Activated CD4-positive, alpha-beta T cell treated with anti-CD3 and anti-CD28 coated beads for 24 hours (primary cell): ENCODE results near the gene HRG.
"Not testable (repeated sequence)": the region's sequence is repeated elsewhere in the genome, so short reads cannot be mapped to it uniquely, and the experiment has no call there.

Experiments used
- DNase-seq, 2 donors: peaks; one replicate each; pipeline ENCODE4 v3.0.0-alpha.2; 2020; ENCODE audit warnings: low read depth in 2 of 2

Gene HRG

GRCh38 chr3:186680869-186681268, 15.1 kb downstream of the HRG start:
- no peak for DNase-seq

- DNase-seq, result no peak
Measured at GRCh38 chr3:186682812-186683211, 17.0 kb downstream of the HRG start.

GRCh38 chr3:186683979-186684378, 18.2 kb downstream of the HRG start:
- DNase-seq, result no peak

- DNase-seq, result not testable (repeated sequence)
Measured at GRCh38 chr3:186686475-186686874, 20.7 kb downstream of the HRG start.

GRCh38 chr3:186687120-186687651, 21.4 kb downstream of the HRG start:
- no peak for DNase-seq

- not testable (repeated sequence) for DNase-seq
Measured at GRCh38 chr3:186690304-186690703, 24.5 kb downstream of the HRG start.

GRCh38 chr3:186691676-186692075, 25.9 kb downstream of the HRG start:
- no peak for DNase-seq

GRCh38 chr3:186693843-186694242, 28.0 kb downstream of the HRG start:
- DNase-seq, result no peak

GRCh38 chr3:186694288-186695032, 28.6 kb downstream of the HRG start:
- DNase-seq, result no peak

- no peak for DNase-seq
Measured at GRCh38 chr3:186696522-186696921, 30.7 kb downstream of the HRG start.

GRCh38 chr3:186697510-186697909, 31.7 kb downstream of the HRG start:
- no peak for DNase-seq

- DNase-seq, result no peak
Measured at GRCh38 chr3:186700267-186700666, 34.5 kb downstream of the HRG start.

- not testable (repeated sequence) for DNase-seq
Measured at GRCh38 chr3:186702451-186702850, 36.6 kb downstream of the HRG start.

- peak; percentile 10 to 15 for DNase-seq
Measured at GRCh38 chr3:186705882-186706780, 40.3 kb downstream of the HRG start.

- DNase-seq, result no peak
Measured at GRCh38 chr3:186708983-186709679, 43.3 kb downstream of the HRG start.

GRCh38 chr3:186710694-186711093, 44.9 kb downstream of the HRG start:
- DNase-seq, result not testable (repeated sequence)

GRCh38 chr3:186713499-186713898, 47.7 kb downstream of the HRG start:
- DNase-seq, result no peak

- no peak for DNase-seq
Measured at GRCh38 chr3:186717039-186717457, 51.2 kb downstream of the HRG start, which contains the start of gene KNG1. KNG1 (plus strand) TSS chr3:186717359; CDS start chr3:186717543, 184 bp downstream.

GRCh38 chr3:186719945-186720739, 54.3 kb downstream of the HRG start:
- no peak for DNase-seq

- no peak for DNase-seq
Measured at GRCh38 chr3:186722457-186722856, 56.6 kb downstream of the HRG start.

GRCh38 chr3:186724911-186725310, 59.1 kb downstream of the HRG start:
- DNase-seq, result no peak
